ENCODE measurements around the gene RBFA. TPM values are rescaled to one million over a fixed set of nuclear protein-coding genes. Genes with fewer than 3 reads are reported as not detected.
A peak's percentile ranks its signal among the peaks of the same experiment; 100 is the strongest.

RBFA gene
- total and polyA plus RNA-seq, 2 of the 13 experiments (the other 11 are each of a cell fraction or from before 2014, with no cell fraction given) = 29.7 to 42.4 TPM

- TF ChIP-seq GLI4 (CRISPR knock-in tag; IDR thresholded peaks at IDR 0.05; ENCODE audit: borderline replicate concordance) (no peak), SMAD9 (CRISPR knock-in tag; IDR thresholded peaks at IDR 0.05) (no peak), ZNF609 (CRISPR knock-in tag; IDR thresholded peaks at IDR 0.05; ENCODE audit: borderline replicate concordance) (no peak), FOXA3 (CRISPR knock-in tag; IDR thresholded peaks at IDR 0.05) (peak; percentile 28; the same call in 1 of the 2 replicates), ZNF468 (CRISPR knock-in tag; IDR thresholded peaks at IDR 0.05) (no peak), NR2F2 (IDR thresholded peaks at IDR 0.05; ENCODE audit: borderline replicate concordance, low read depth) (no peak), ZMAT3 (CRISPR knock-in tag; conservative IDR thresholded peaks at IDR 0.05) (peak; percentile 63), ATRX (CRISPR knock-in tag; IDR thresholded peaks at IDR 0.05; ENCODE audit: borderline replicate concordance) (no peak), ZNF646 (CRISPR knock-in tag; IDR thresholded peaks at IDR 0.05) (no peak), THAP7 (CRISPR knock-in tag; IDR thresholded peaks at IDR 0.05) (no peak; the same call in 1 of the 2 replicates), ARNTL (CRISPR knock-in tag; IDR thresholded peaks at IDR 0.05) (0 out of 2 replicates have a peak, but pooled peaks have one; percentile 44), PAWR (CRISPR knock-in tag; IDR thresholded peaks at IDR 0.05; ENCODE audit: borderline replicate concordance) (0 out of 2 replicates have a peak, but pooled peaks have one; percentile 76), ZNF160 (CRISPR knock-in tag; IDR thresholded peaks at IDR 0.05) (no peak), SP140L (CRISPR knock-in tag; IDR thresholded peaks at IDR 0.05; ENCODE audit: borderline replicate concordance) (no peak), ZNF841 (CRISPR knock-in tag; IDR thresholded peaks at IDR 0.05; ENCODE audit: borderline replicate concordance) (0 out of 2 replicates have a peak, but pooled peaks have one; percentile 27), CEBPB (IDR thresholded peaks at IDR 0.05; ENCODE audit: borderline replicate concordance, low read depth, low read length) (no peak), SKI (IDR thresholded peaks at IDR 0.05; ENCODE audit: partially characterized antibody) (no peak)
These were observed 45.6 kb upstream of the RBFA start, which contains the start of gene TXNL4A (continued) for GRCh38 chr18:79988451-79989194.

Measured in HepG2 (cell line).